Muscle layer of colon (tissue), 2 donors: Measurements from ENCODE around the gene FCF1.

Experiments
- H3K27ac ChIP-seq: one replicate; pipeline ENCODE4 v1.7.0; 2013; ENCODE audit warnings: low read depth, mild to moderate bottlenecking, low read length, moderate library complexity
- H3K27me3 ChIP-seq, 2 donors: one replicate each; pipeline ENCODE4 v1.7.0; 2013; ENCODE audit warnings: low read length in 2 of 2, mild to moderate bottlenecking in 2 of 2; ENCODE audit not compliant: insufficient read depth in 2 of 2, control insufficient read depth in 1 of 2
- H3K36me3 ChIP-seq: one replicate; pipeline ENCODE4 v1.7.0; 2013; ENCODE audit warnings: mild to moderate bottlenecking, low read length; ENCODE audit not compliant: insufficient read depth
- H3K4me1 ChIP-seq: one replicate; pipeline ENCODE4 v1.7.0; 2013; ENCODE audit warnings: mild to moderate bottlenecking, low read length; ENCODE audit not compliant: insufficient read depth
- H3K4me3 ChIP-seq, 2 donors: one replicate each; pipeline ENCODE4 v1.7.0; 2013; ENCODE audit warnings: low read length in 2 of 2, low read depth in 1 of 2, mild to moderate bottlenecking in 1 of 2, moderate library complexity in 1 of 2
- H3K9ac ChIP-seq: one replicate; pipeline ENCODE4 v1.7.0; 2013; ENCODE audit warnings: low read length
- H3K9me3 ChIP-seq: one replicate; pipeline ENCODE4 v1.7.0; 2013; ENCODE audit warnings: mild to moderate bottlenecking, low read length
- donor health status: abdominal sarcoma.
- donor health status: Adenocarcinoma of cecum.

FCF1 gene

GRCh38 chr14:74703043-74703442, 9.9 kb upstream of the FCF1 start:
- Histone ChIP-seq H3K27ac (no peak overlapping the region), H3K4me1 (peaks cover 9% of the 10 kb centered on the region)

GRCh38 chr14:74704656-74705055, 8.3 kb upstream of the FCF1 start:
- Histone ChIP-seq H3K27me3 (no peaks in the 10 kb centered on the region), H3K36me3 (no peaks in the 10 kb centered on the region), H3K4me1 (peaks cover 9% of the 10 kb centered on the region), H3K4me3 (no peak overlapping the region), H3K9me3 (no peaks in the 10 kb centered on the region), H3K9ac (no peak overlapping the region), H3K27ac (no peak overlapping the region)

More at GRCh38 chr14:74703043-74703442, 9.9 kb upstream of the FCF1 start:
- H3K36me3 ChIP-seq = no peaks in the 10 kb centered on the region
- H3K9me3 ChIP-seq = no peaks in the 10 kb centered on the region
- no peaks in the 10 kb centered on the region for H3K27me3 ChIP-seq
- no peak overlapping the region for H3K4me3 ChIP-seq
- H3K9ac ChIP-seq = no peak overlapping the region

GRCh38 chr14:74705613-74706500, 7.1 kb upstream of the FCF1 start:
- Histone ChIP-seq H3K9ac (no peak overlapping the region), H3K4me1 (peaks cover 12% of the 10 kb centered on the region), H3K4me3 (no peak overlapping the region), H3K27ac (no peak overlapping the region), H3K9me3 (no peaks in the 10 kb centered on the region), H3K36me3 (no peaks in the 10 kb centered on the region), H3K27me3 (no peaks in the 10 kb centered on the region)

GRCh38 chr14:74710480-74710879, 2.5 kb upstream of the FCF1 start:
- Histone ChIP-seq H3K4me3 (no peak overlapping the region), H3K4me1 (peaks cover 27% of the 10 kb centered on the region), H3K9ac (no peak overlapping the region), H3K36me3 (peaks cover 3% of the 10 kb centered on the region), H3K9me3 (no peaks in the 10 kb centered on the region), H3K27ac (no peak overlapping the region), H3K27me3 (no peaks in the 10 kb centered on the region)

GRCh38 chr14:74711651-74712050, 1.3 kb upstream of the FCF1 start:
- Histone ChIP-seq H3K27ac (no peak overlapping the region), H3K4me1 (peaks cover 20% of the 10 kb centered on the region), H3K4me3 (no peak overlapping the region), H3K9me3 (no peaks in the 10 kb centered on the region), H3K9ac (no peak overlapping the region), H3K36me3 (peaks cover 13% of the 10 kb centered on the region), H3K27me3 (no peaks in the 10 kb centered on the region)

GRCh38 chr14:74713395-74713735, 421 bp downstream of the FCF1 start:
- Histone ChIP-seq H3K27ac (peak overlapping the region; percentile 82), H3K27me3 (no peaks in the 10 kb centered on the region), H3K9ac (peak overlapping the region; percentile 87), H3K9me3 (no peaks in the 10 kb centered on the region), H3K36me3 (peaks cover 20% of the 10 kb centered on the region), H3K4me3 (peak overlapping the region; percentile 51 to 97), H3K4me1 (peaks cover 20% of the 10 kb centered on the region)

- Histone ChIP-seq H3K9ac (no peak overlapping the region), H3K9me3 (no peaks in the 10 kb centered on the region)
Measured at GRCh38 chr14:74720526-74720925, 7.6 kb downstream of the FCF1 start.

GRCh38 chr14:74723134-74723533, 10.2 kb downstream of the FCF1 start:
- peaks cover 9% of the 10 kb centered on the region for H3K36me3 ChIP-seq
- H3K27me3 ChIP-seq = no peaks in the 10 kb centered on the region
- no peak overlapping the region for H3K27ac ChIP-seq
- H3K9ac ChIP-seq = no peak overlapping the region
- H3K4me1 ChIP-seq = no peaks in the 10 kb centered on the region
- no peak overlapping the region for H3K4me3 ChIP-seq
- H3K9me3 ChIP-seq = no peaks in the 10 kb centered on the region

More at GRCh38 chr14:74720526-74720925, 7.6 kb downstream of the FCF1 start:
- Histone ChIP-seq H3K4me1 (no peaks in the 10 kb centered on the region), H3K27me3 (no peaks in the 10 kb centered on the region), H3K36me3 (peaks cover 24% of the 10 kb centered on the region), H3K27ac (no peak overlapping the region), H3K4me3 (no peak overlapping the region)

- Histone ChIP-seq H3K27me3 (no peaks in the 10 kb centered on the region), H3K4me1 (no peaks in the 10 kb centered on the region), H3K9me3 (no peaks in the 10 kb centered on the region), H3K9ac (no peak overlapping the region), H3K4me3 (no peak overlapping the region), H3K27ac (no peak overlapping the region), H3K36me3 (peaks cover 37% of the 10 kb centered on the region)
Measured at GRCh38 chr14:74732387-74732786, 19.4 kb downstream of the FCF1 start.

GRCh38 chr14:74733221-74733620, 20.3 kb downstream of the FCF1 start:
- H3K27ac ChIP-seq = no peak overlapping the region
- peaks cover 40% of the 10 kb centered on the region for H3K36me3 ChIP-seq
- no peaks in the 10 kb centered on the region for H3K27me3 ChIP-seq
- H3K4me3 ChIP-seq = no peak overlapping the region
- no peaks in the 10 kb centered on the region for H3K9me3 ChIP-seq
- no peak overlapping the region for H3K9ac ChIP-seq
- H3K4me1 ChIP-seq = no peaks in the 10 kb centered on the region

- Histone ChIP-seq H3K27ac (no peak overlapping the region), H3K36me3 (peaks cover 47% of the 10 kb centered on the region), H3K4me1 (no peaks in the 10 kb centered on the region), H3K9me3 (no peaks in the 10 kb centered on the region), H3K4me3 (no peak overlapping the region), H3K27me3 (no peaks in the 10 kb centered on the region), H3K9ac (no peak overlapping the region)
Measured at GRCh38 chr14:74735125-74735524, 22.2 kb downstream of the FCF1 start.

GRCh38 chr14:74737753-74738325, 24.9 kb downstream of the FCF1 start:
- no peaks in the 10 kb centered on the region for H3K9me3 ChIP-seq
- H3K4me1 ChIP-seq = no peaks in the 10 kb centered on the region
- no peak overlapping the region for H3K4me3 ChIP-seq
- no peak overlapping the region for H3K27ac ChIP-seq
- peaks cover 32% of the 10 kb centered on the region for H3K36me3 ChIP-seq
- H3K9ac ChIP-seq = no peak overlapping the region
- H3K27me3 ChIP-seq = no peaks in the 10 kb centered on the region
